Upper lobe of right lung (tissue), 1 donor: ENCODE results near the gene DDX23. TPM values are rescaled to one million over a fixed set of nuclear protein-coding genes. Genes with fewer than 3 reads are reported as not detected.

Experiments used
- ATAC-seq: fragments of 200-7000 bp; cut with Tn5 transposase; one replicate; pipeline ENCODE4 v1.9.1; 2020; ENCODE audit warnings: mild to moderate bottlenecking, moderate library complexity
- DNase-seq: peaks from one replicate; pipeline ENCODE4 v3.0.0-alpha.2; 2020
- H3K27ac ChIP-seq: fragments of 200-600 bp; one replicate; pipeline ENCODE4 v1.8.0; 2022
- H3K27me3 ChIP-seq: fragments of 200-600 bp; one replicate; pipeline ENCODE4 v1.8.0; 2022; ENCODE audit warnings: mild to moderate bottlenecking
- H3K36me3 ChIP-seq: fragments of 200-600 bp; one replicate; pipeline ENCODE4 v1.8.0; 2022
- H3K4me1 ChIP-seq: fragments of 200-600 bp; one replicate; pipeline ENCODE4 v1.8.0; 2022
- H3K4me3 ChIP-seq: fragments of 200-600 bp; one replicate; pipeline ENCODE4 v1.8.0; 2022; ENCODE audit warnings: mild to moderate bottlenecking
- H3K9me3 ChIP-seq: fragments of 200-600 bp; one replicate; pipeline ENCODE4 v1.8.0; 2022
- intact Hi-C: fragments of 100-400 bp; cut with DNase I; formaldehyde crosslinking; loops from one replicate; pipeline ENCODE4 v1.11.0; 2022
- total RNA-seq: library from RNA; stranded (reverse); fragmentation: NEBNext Ultra II Directional; extraction: Animal tissue kit (Norgen Biotek cat#: 25700); gene quantifications from one replicate; pipeline ENCODE4 v1.2.1, GENCODE V29; 2021
- TF ChIP-seq, protein P1 (sequence below): fragments of 200-600 bp; IDR thresholded peaks from one replicate; pipeline ENCODE4 v1.8.0; 2022; ENCODE audit warnings: antibody characterized with exemption
- donor health status: DM: no; HTN: yes; CAD: no; lungs with severe emphysema.

Gene DDX23
- total RNA-seq, 1 donor from 2014 or later, result 77.2 TPM

DNA sequence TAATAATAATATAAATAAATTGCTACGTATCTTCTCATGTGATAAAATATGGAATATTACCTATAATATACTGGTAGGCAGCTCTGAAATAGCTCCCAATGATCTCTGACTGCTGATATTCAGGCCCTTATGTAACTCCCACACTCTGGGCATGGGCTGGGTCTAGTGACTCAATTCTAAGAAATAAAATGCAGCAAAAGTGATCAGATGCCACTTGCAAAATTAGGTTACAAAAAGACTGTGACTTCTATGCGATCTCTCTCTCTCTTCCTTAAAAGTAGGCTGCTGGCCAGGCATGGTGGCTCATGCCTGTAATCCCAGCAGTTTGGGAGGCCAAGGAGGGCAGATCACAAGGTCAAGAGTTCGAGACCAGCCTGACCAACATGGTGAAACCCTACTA lies 44.0 kb downstream of the DDX23 start:
- Histone ChIP-seq H3K4me3 (no peak overlapping the region), H3K36me3 (no peaks in the 10 kb centered on the region), H3K27me3 (no peaks in the 10 kb centered on the region), H3K9me3 (no peaks in the 10 kb centered on the region), H3K27ac (no peak overlapping the region), H3K4me1 (peaks cover 6% of the 10 kb centered on the region)
- ATAC-seq (peak; percentile 18), DNase-seq (no peak)
- TF ChIP-seq, protein P1, sequence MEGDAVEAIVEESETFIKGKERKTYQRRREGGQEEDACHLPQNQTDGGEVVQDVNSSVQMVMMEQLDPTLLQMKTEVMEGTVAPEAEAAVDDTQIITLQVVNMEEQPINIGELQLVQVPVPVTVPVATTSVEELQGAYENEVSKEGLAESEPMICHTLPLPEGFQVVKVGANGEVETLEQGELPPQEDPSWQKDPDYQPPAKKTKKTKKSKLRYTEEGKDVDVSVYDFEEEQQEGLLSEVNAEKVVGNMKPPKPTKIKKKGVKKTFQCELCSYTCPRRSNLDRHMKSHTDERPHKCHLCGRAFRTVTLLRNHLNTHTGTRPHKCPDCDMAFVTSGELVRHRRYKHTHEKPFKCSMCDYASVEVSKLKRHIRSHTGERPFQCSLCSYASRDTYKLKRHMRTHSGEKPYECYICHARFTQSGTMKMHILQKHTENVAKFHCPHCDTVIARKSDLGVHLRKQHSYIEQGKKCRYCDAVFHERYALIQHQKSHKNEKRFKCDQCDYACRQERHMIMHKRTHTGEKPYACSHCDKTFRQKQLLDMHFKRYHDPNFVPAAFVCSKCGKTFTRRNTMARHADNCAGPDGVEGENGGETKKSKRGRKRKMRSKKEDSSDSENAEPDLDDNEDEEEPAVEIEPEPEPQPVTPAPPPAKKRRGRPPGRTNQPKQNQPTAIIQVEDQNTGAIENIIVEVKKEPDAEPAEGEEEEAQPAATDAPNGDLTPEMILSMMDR, result no peak
- intact Hi-C loops, result no loop called here

DNA sequence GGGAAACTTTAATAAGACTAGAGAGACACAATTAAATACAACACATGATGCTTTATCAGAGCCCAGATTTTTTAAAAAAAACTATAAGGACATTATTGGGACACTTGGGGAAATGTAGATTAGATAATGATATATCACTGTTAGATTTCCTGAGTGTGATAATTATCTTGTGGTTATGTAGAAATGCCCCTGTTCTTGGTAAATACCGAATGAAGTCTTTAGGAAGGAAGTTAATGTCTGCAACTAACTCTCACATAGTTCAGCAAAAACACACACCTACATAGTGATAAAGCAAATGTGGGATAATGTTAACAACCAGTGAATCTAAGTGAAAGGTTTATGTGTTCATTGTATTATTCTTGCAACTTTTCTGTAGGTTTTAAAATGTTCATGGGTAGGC lies 48.3 kb downstream of the DDX23 start:
- no peak for ATAC-seq
- no peaks in the 10 kb centered on the region for H3K4me1 ChIP-seq
- intact Hi-C loops, result no loop called here
- no peaks in the 10 kb centered on the region for H3K36me3 ChIP-seq
- DNase-seq, result no peak
- no peak overlapping the region for H3K27ac ChIP-seq
- TF ChIP-seq, protein P1, result no peak
- H3K9me3 ChIP-seq, result no peaks in the 10 kb centered on the region
- no peak overlapping the region for H3K4me3 ChIP-seq
- H3K27me3 ChIP-seq, result peaks cover 5% of the 10 kb centered on the region

DNA sequence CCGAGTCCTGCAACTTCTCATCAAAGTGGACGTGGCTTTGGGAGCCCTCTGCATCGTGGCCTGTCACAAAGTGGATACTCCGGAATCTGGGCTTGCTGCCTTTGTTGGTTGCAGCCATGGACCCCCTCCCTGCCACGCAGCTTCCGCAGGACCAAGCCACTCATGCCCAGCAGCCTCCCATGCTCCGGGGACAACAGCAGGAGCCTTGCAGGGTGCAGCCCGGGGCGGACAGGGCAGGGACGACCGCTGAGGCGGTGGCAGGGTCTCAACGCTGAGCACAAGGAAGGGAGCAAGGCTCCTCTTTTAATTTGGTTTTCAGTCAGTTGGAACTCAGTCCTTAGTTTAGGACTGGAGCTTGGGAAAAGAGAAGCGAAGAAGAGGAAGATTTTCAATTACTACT lies 51.0 kb downstream of the DDX23 start:
- Histone ChIP-seq H3K27ac (no peak overlapping the region), H3K9me3 (no peaks in the 10 kb centered on the region), H3K36me3 (no peaks in the 10 kb centered on the region), H3K4me3 (no peak overlapping the region), H3K4me1 (no peaks in the 10 kb centered on the region), H3K27me3 (peaks cover 5% of the 10 kb centered on the region)
- DNase-seq (no peak), ATAC-seq (no peak)
- TF ChIP-seq, protein P1, result no peak
- intact Hi-C loops, result no loop called here

DNA sequence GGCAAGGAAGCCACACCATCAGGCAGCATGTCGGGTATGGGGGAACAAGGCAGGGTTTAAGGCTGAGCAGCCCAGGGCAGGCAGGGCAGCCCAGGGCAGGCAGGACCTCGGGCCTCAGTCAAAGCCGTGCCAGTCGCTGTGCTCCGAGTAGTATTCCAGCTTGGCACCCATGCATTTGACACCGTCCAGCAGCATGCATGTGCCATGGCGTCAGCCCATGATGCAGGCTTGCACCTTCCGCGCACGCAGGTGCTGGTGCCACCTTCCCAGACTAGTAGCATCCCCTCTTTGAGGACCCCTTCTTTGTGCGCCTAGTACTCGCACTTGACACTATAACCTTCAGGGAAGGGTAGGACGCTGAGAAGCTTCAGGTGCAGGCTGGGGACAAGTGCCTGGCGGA lies 51.5 kb downstream of the DDX23 start:
- H3K27ac ChIP-seq, result no peak overlapping the region
- ATAC-seq (peak; percentile 7), DNase-seq (no peak)
- H3K27me3 ChIP-seq, result peaks cover 5% of the 10 kb centered on the region
- intact Hi-C loops, result no loop called here
- no peak overlapping the region for H3K4me3 ChIP-seq
- TF ChIP-seq, protein P1, result no peak
- peaks cover 2% of the 10 kb centered on the region for H3K4me1 ChIP-seq
- no peaks in the 10 kb centered on the region for H3K36me3 ChIP-seq
- H3K9me3 ChIP-seq, result no peaks in the 10 kb centered on the region

DNA sequence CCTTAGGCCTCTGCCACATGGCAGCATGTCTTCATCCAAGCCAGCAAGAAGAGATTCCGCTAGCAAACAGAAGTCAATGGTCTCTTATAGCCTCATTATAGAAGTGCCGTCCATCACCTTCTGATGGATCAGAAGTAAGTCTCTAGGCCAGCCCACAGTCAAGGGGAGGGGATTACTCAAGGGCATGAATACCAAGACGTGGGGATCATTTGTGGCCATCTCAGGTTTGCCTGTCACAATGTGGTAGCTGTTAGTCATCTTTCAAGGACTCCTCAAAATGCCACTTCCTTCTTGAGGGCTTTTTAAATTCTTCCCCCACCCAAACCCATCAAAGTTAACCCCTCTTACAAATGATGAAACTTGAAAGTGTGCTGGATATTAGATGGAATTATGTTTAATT lies 55.0 kb downstream of the DDX23 start:
- TF ChIP-seq, protein P1, result no peak
- Histone ChIP-seq H3K9me3 (no peaks in the 10 kb centered on the region), H3K4me3 (no peak overlapping the region), H3K36me3 (no peaks in the 10 kb centered on the region), H3K27ac (no peak overlapping the region), H3K4me1 (peaks cover 4% of the 10 kb centered on the region), H3K27me3 (peaks cover 5% of the 10 kb centered on the region)
- ATAC-seq (peak; percentile 25), DNase-seq (no peak)
- intact Hi-C loops, result no loop called here
